Effector memory CD8-positive, alpha-beta T cell (primary cell): ENCODE data around the gene NBEA.

Source experiments
- ATAC-seq: fragments of 150-1000 bp; cut with Tn5 transposase; replicated peaks from 2 replicates; pipeline ENCODE4 v1.10.0; 2021; ENCODE audit warnings: mild to moderate bottlenecking, moderate library complexity
- DNase-seq, 3 experiments: peaks; one replicate each; pipeline ENCODE4 v3.0.0; 2021
- H3K27ac Mint-ChIP-seq, 2 donors: one replicate each; pipeline ENCODE4 v1.8.0; 2022; ENCODE audit warnings: mild to moderate bottlenecking in 2 of 2, mixed read lengths in 2 of 2, moderate library complexity in 2 of 2
- H3K27me3 Mint-ChIP-seq, 2 donors: one replicate each; pipeline ENCODE4 v1.8.0; 2022; ENCODE audit warnings: mixed read lengths in 2 of 2
- H3K36me3 Mint-ChIP-seq: one replicate; pipeline ENCODE4 v1.8.0; 2022; ENCODE audit warnings: mild to moderate bottlenecking, moderate library complexity, mixed read lengths; ENCODE audit not compliant: insufficient read depth
- H3K4me1 Mint-ChIP-seq, 2 donors: one replicate each; pipeline ENCODE4 v1.8.0; 2022; ENCODE audit warnings: low read depth in 2 of 2, mixed read lengths in 2 of 2
- H3K4me3 Mint-ChIP-seq, 2 donors: one replicate each; pipeline ENCODE4 v1.8.0; 2022; ENCODE audit warnings: mild to moderate bottlenecking in 2 of 2, mixed read lengths in 2 of 2, moderate library complexity in 2 of 2
- H3K9me3 Mint-ChIP-seq, 2 donors: one replicate each; pipeline ENCODE4 v1.8.0; 2022; ENCODE audit warnings: mixed read lengths in 2 of 2

NBEA gene

GRCh38 chr13:35179494-35179893 is 237.4 kb downstream of the NBEA start:
- Mint-ChIP-seq H3K9me3 (peaks cover 0 to 2% of the 10 kb centered on the region in 2 donors), H3K36me3 (no peaks in the 10 kb centered on the region), H3K4me1 (no peaks in the 10 kb centered on the region), H3K27me3 (no peaks in the 10 kb centered on the region), H3K27ac (no peak overlapping the region), H3K4me3 (no peak overlapping the region)
- ATAC-seq, result no peak
- no peak for DNase-seq

- ATAC-seq, result no peak
- no peaks in the 10 kb centered on the region for H3K27me3 Mint-ChIP-seq
- H3K36me3 Mint-ChIP-seq, result no peaks in the 10 kb centered on the region
- H3K4me1 Mint-ChIP-seq, result no peaks in the 10 kb centered on the region
- H3K9me3 Mint-ChIP-seq, result peaks cover 0 to 2% of the 10 kb centered on the region in 2 donors
- no peak overlapping the region for H3K27ac Mint-ChIP-seq
- no peak overlapping the region for H3K4me3 Mint-ChIP-seq
- DNase-seq, result no peak
Measured at GRCh38 chr13:35179920-35180663, 238.0 kb downstream of the NBEA start.

- Mint-ChIP-seq H3K27me3 (no peaks in the 10 kb centered on the region), H3K4me1 (no peaks in the 10 kb centered on the region), H3K36me3 (no peaks in the 10 kb centered on the region), H3K9me3 (peaks cover 2 to 7% of the 10 kb centered on the region in 2 donors), H3K4me3 (no peak overlapping the region), H3K27ac (no peak overlapping the region)
- ATAC-seq (no peak), DNase-seq (no peak)
Measured at GRCh38 chr13:35190241-35190640, 248.2 kb downstream of the NBEA start.

DNA sequence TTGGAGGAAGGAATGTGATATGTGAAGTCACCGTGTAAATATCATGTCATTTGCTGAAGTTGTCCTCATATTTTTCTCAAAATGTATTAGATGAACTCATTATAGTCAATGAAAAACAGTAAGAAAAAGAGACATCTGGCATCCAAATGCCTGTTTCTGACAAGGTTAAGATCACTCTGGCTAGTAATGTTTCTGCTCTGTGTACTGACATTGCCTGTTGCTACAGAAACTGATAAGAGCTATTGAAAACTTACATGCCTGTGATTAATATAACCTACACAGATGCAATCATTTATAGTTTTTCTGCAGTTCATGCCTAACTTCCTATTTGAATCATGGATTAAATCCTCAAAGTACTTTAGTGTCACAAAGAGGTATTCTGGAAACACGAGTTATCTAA is 249.8 kb downstream of the NBEA start:
- no peak for DNase-seq
- H3K9me3 Mint-ChIP-seq, result peaks cover 6 to 7% of the 10 kb centered on the region in 2 donors
- H3K27me3 Mint-ChIP-seq, result no peaks in the 10 kb centered on the region
- no peaks in the 10 kb centered on the region for H3K4me1 Mint-ChIP-seq
- H3K27ac Mint-ChIP-seq, result no peak overlapping the region
- H3K36me3 Mint-ChIP-seq, result no peaks in the 10 kb centered on the region
- H3K4me3 Mint-ChIP-seq, result no peak overlapping the region
- no peak for ATAC-seq

GRCh38 chr13:35198613-35199200 is 256.6 kb downstream of the NBEA start:
- Mint-ChIP-seq H3K27me3 (no peaks in the 10 kb centered on the region), H3K4me1 (no peaks in the 10 kb centered on the region), H3K36me3 (no peaks in the 10 kb centered on the region), H3K4me3 (no peak overlapping the region), H3K27ac (no peak overlapping the region), H3K9me3 (peaks cover 8 to 15% of the 10 kb centered on the region in 2 donors)
- no peak for ATAC-seq
- DNase-seq, result no peak

DNA sequence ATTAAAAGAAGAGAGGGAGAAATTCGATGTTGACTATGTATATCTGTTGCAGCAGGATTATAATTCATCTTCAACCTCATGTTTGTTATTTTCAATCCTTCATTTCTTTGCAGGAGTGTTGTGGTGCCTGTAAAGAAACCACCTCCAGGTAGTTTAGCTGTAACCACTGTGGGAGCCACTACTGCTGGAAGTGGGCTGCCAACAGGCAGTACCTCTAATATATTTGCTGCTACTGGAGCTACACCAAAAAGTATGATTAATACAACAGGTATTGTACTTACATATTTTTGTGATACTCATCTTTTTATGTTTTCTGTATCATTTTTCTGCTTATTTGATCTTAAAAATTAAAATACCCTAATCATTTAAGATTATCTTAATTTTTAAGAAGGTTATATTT is 266.5 kb downstream of the NBEA start:
- Mint-ChIP-seq H3K4me3 (no peak overlapping the region), H3K4me1 (no peaks in the 10 kb centered on the region), H3K9me3 (peaks cover under 1 to 1% of the 10 kb centered on the region in 2 donors), H3K27ac (no peak overlapping the region), H3K36me3 (no peaks in the 10 kb centered on the region), H3K27me3 (no peaks in the 10 kb centered on the region)
- no peak for ATAC-seq
- DNase-seq, result no peak

DNA sequence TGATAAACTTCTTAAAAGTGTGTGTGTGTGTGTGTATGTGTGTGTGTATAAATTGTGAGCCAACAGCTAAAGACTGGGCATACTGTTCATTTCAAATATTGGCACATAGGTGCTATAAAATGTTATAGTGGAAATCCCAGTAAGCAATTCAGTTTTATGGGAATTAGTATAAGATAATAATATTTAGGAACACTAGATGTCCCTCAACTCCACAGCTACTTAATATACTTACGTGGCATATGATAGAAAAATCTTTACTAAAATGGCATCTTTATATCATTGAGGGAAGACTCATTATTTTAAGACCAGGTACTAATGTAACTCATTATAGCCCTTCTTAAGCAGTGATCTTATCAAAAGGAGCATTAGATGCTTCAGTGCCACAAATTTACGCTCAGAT is 268.2 kb downstream of the NBEA start:
- H3K36me3 Mint-ChIP-seq, result no peaks in the 10 kb centered on the region
- ATAC-seq (no peak), DNase-seq (no peak)
- no peaks in the 10 kb centered on the region for H3K4me1 Mint-ChIP-seq
- H3K9me3 Mint-ChIP-seq, result peaks cover 1 to 7% of the 10 kb centered on the region in 2 donors
- H3K4me3 Mint-ChIP-seq, result no peak overlapping the region
- H3K27me3 Mint-ChIP-seq, result no peaks in the 10 kb centered on the region
- H3K27ac Mint-ChIP-seq, result no peak overlapping the region

GRCh38 chr13:35211949-35212348 is 269.9 kb downstream of the NBEA start:
- peaks cover 1 to 7% of the 10 kb centered on the region in 2 donors for H3K9me3 Mint-ChIP-seq
- no peak overlapping the region for H3K27ac Mint-ChIP-seq
- DNase-seq (no peak), ATAC-seq (no peak)
- H3K27me3 Mint-ChIP-seq, result no peaks in the 10 kb centered on the region
- H3K4me1 Mint-ChIP-seq, result no peaks in the 10 kb centered on the region
- H3K36me3 Mint-ChIP-seq, result no peaks in the 10 kb centered on the region
- H3K4me3 Mint-ChIP-seq, result no peak overlapping the region

DNA sequence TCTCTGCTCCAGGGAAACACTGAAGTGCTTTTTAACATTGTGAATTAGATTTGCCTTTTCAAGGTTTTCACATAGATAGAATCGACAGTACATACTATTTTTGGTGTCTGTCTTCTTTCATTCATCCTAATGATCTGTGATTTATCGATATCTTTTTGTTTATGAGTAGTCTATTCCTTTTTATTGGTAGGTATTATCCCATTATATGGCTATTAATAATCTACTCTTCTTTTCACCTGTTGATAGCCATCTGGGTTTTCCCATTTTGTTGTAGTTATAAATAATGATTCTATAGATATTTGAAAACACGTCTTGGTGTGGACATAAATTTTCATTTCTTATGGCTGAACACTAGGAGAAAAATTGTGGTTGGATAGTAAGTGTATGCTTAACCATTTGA is 271.8 kb downstream of the NBEA start:
- Mint-ChIP-seq H3K27me3 (no peaks in the 10 kb centered on the region), H3K4me3 (no peak overlapping the region), H3K27ac (no peak overlapping the region), H3K4me1 (no peaks in the 10 kb centered on the region), H3K36me3 (no peaks in the 10 kb centered on the region), H3K9me3 (peaks cover 1 to 7% of the 10 kb centered on the region in 2 donors)
- ATAC-seq (no peak), DNase-seq (no peak)

DNA sequence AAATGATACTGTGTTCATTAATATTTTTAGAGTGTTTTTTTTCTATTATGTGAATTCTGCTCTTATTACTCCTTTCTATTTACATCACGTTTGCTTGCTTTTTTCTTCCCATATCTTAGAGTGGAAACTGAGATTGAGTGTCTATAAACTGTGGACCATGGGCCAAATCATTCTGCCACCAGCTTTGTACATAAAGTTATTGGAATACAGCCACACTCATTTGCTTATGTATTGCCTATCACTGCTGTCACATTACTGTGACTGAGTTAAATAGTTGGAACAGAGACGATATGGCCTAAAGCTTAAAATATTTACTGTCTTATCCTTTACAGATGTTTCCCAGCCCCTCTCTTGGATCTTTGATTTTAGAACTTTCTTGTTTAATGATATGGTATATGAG is 274.1 kb downstream of the NBEA start:
- H3K9me3 Mint-ChIP-seq, result peaks cover 5 to 15% of the 10 kb centered on the region in 2 donors
- no peaks in the 10 kb centered on the region for H3K4me1 Mint-ChIP-seq
- H3K4me3 Mint-ChIP-seq, result no peak overlapping the region
- no peak overlapping the region for H3K27ac Mint-ChIP-seq
- H3K27me3 Mint-ChIP-seq, result no peaks in the 10 kb centered on the region
- DNase-seq, result no peak
- peaks cover 4% of the 10 kb centered on the region for H3K36me3 Mint-ChIP-seq
- no peak for ATAC-seq

- Mint-ChIP-seq H3K4me1 (no peaks in the 10 kb centered on the region), H3K4me3 (no peak overlapping the region), H3K27ac (no peak overlapping the region), H3K27me3 (no peaks in the 10 kb centered on the region), H3K36me3 (peaks cover 4% of the 10 kb centered on the region), H3K9me3 (peaks cover 4 to 15% of the 10 kb centered on the region in 2 donors)
- DNase-seq (no peak), ATAC-seq (no peak)
Measured at GRCh38 chr13:35219021-35219420, 277.0 kb downstream of the NBEA start.

DNA sequence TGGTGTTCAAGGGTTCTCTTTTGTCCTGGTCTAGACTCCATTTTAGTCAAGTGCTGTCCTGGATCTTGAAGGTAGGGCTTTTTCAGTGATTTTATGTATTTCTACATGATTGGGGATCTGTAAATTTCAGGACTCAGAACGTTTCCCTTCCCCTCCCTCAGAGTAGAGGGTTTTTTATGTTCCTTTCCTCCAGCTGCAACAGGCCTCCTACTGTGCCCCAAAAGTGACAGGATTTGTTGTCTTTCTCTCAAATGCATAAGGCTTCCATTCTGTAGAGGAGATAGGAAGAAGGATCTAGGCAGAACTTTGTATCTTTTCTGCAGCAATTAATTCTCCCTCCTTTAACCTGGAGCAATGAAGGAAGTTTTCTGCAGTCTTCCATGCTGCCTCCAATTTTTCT is 283.1 kb downstream of the NBEA start:
- no peak for ATAC-seq
- no peak for DNase-seq
- no peak overlapping the region for H3K4me3 Mint-ChIP-seq
- H3K36me3 Mint-ChIP-seq, result peaks cover 4% of the 10 kb centered on the region
- peaks cover 0 to 15% of the 10 kb centered on the region in 2 donors for H3K9me3 Mint-ChIP-seq
- no peaks in the 10 kb centered on the region for H3K27me3 Mint-ChIP-seq
- H3K4me1 Mint-ChIP-seq, result no peaks in the 10 kb centered on the region
- no peak overlapping the region for H3K27ac Mint-ChIP-seq

DNA sequence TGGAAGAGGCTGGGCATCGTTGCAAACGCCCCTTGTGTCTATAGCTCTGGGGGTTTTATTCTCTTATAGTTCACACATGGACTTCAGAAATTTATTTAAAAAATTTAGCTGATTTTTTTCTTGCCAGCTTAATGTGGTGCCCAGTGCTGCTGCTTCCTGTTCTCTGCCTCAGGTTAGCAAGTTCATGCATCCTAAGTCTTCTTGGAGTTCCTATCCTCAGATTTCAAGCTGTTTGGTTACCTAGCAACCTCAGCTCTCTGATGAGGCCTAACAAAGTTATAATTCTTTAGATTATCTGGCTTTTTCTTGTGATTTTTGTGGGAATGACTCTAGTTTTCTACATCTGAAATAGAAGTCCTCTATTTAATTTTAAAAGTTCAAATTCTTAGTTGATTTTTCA is 283.5 kb downstream of the NBEA start:
- Mint-ChIP-seq H3K4me3 (no peak overlapping the region), H3K9me3 (peaks cover 0 to 13% of the 10 kb centered on the region in 2 donors), H3K27me3 (no peaks in the 10 kb centered on the region), H3K4me1 (no peaks in the 10 kb centered on the region), H3K27ac (no peak overlapping the region), H3K36me3 (peaks cover 4% of the 10 kb centered on the region)
- ATAC-seq (no peak), DNase-seq (no peak)

GRCh38 chr13:35228536-35228935 is 286.5 kb downstream of the NBEA start:
- H3K36me3 Mint-ChIP-seq, result no peaks in the 10 kb centered on the region
- H3K27ac Mint-ChIP-seq, result no peak overlapping the region
- H3K4me3 Mint-ChIP-seq, result no peak overlapping the region
- DNase-seq, result no peak
- ATAC-seq, result no peak
- no peaks in the 10 kb centered on the region for H3K4me1 Mint-ChIP-seq
- H3K27me3 Mint-ChIP-seq, result no peaks in the 10 kb centered on the region
- H3K9me3 Mint-ChIP-seq, result peaks cover 0 to 7% of the 10 kb centered on the region in 2 donors
